Activated CD4-positive, alpha-beta T cell treated with anti-CD3 and anti-CD28 coated beads, Interleukin-2, amount 10 ng/mL, durations not matched to agents 7 days and 5 days (primary cell): Measurements from ENCODE around the gene KRTAP19-5. TPM values are rescaled to one million over a fixed set of nuclear protein-coding genes. Genes with fewer than 3 reads are reported as not detected.
"Not testable (repeated sequence)": the region's sequence is repeated elsewhere in the genome, so short reads cannot be mapped to it uniquely, and the experiment has no call there.

Experiments used
- CTCF ChIA-PET: fragments of 350-600 bp; sonication (Branson Sonifier 250); formaldehyde crosslinking; loops from one replicate; lab custom pipeline; 2021; ENCODE audit warnings: antibody characterized with exemption; lab: Charles Lee
- POLR2A ChIA-PET: fragments of 350-600 bp; sonication (Branson Sonifier 250); formaldehyde crosslinking; loops from one replicate; lab custom pipeline; 2021; ENCODE audit warnings: antibody characterized with exemption; lab: Charles Lee
- DNase-seq: peaks from one replicate; pipeline ENCODE4 v3.0.0-alpha.2; 2020
- H3K27ac Mint-ChIP-seq: one replicate; pipeline ENCODE4 v1.8.0; 2021; ENCODE audit warnings: mild to moderate bottlenecking, moderate library complexity, mixed read lengths
- H3K27me3 Mint-ChIP-seq: one replicate; pipeline ENCODE4 v1.8.0; 2021; ENCODE audit warnings: mixed read lengths
- H3K36me3 Mint-ChIP-seq: one replicate; pipeline ENCODE4 v1.8.0; 2021; ENCODE audit warnings: low read depth, mixed read lengths
- H3K4me1 Mint-ChIP-seq: one replicate; pipeline ENCODE4 v1.8.0; 2021; ENCODE audit warnings: mixed read lengths
- H3K4me3 Mint-ChIP-seq: one replicate; pipeline ENCODE4 v1.8.0; 2021; ENCODE audit warnings: mild to moderate bottlenecking, moderate library complexity, mixed read lengths
- H3K9me3 Mint-ChIP-seq: one replicate; pipeline ENCODE4 v1.8.0; 2021; ENCODE audit warnings: mixed read lengths
- total RNA-seq, 2 experiments: library from RNA; stranded (reverse); gene quantifications; one replicate each; pipeline ENCODE4 v1.2.3, GENCODE V29; 2021

The KRTAP19-5 gene
- not detected for total RNA-seq

DNA sequence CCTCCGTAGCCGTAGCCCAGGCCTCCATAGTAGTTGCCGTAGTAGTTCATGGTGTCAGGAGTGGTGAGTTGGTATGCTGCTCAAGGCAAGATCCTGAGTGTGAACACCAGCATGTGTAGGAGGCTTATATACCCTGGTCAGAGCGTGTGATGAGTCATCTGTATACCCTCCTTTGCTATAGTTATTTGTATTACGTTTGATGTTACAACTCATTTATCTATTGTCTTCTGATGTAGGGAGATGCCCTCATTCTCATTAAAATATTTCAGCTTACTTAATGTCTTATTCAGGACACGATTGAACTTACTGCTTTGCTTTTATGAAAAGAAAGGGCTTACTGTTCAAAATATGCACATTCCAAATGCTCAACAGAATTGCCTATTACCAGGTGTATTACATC is at the start of gene KRTAP19-5:
TSS of gene KRTAP19-5 (minus strand) at position 101 of the 400 bp plus-strand sequence. CDS start at position 50, 51 bp downstream.
- ChIA-PET CTCF (no interaction called here), POLR2A (no interaction called here)
- no peaks in the 10 kb centered on the region for H3K4me1 Mint-ChIP-seq
- H3K9me3 Mint-ChIP-seq = no peaks in the 10 kb centered on the region
- no peak within 1 kb of the TSS for H3K27ac Mint-ChIP-seq
- DNase-seq = no peak
- no peaks in the 10 kb centered on the region for H3K36me3 Mint-ChIP-seq
- H3K4me3 Mint-ChIP-seq = no peak within 1 kb of the TSS
- H3K27me3 Mint-ChIP-seq = peaks cover 2% of the 10 kb centered on the region

DNA sequence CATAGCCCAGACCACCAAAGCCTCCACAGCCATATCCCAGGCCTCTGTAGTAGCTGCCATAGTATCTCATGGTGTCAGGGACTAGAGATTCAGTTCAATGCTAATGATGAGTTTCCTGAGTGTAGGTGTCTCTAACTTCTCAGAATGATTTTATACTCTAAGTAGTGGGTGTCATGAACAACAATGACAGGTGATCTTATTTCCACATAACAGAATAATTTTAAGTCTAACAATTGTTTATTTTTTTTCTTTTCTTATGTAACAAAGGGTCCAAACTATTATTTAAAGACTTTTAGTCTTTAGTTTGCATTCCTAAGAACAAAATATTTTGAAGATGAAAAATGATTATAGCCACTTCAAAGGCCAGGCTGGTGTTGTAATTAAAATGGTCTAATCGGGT is 39.8 kb upstream of the KRTAP19-5 start, which contains the start of gene KRTAP19-6:
TSS of gene KRTAP19-6 (minus strand) at position 101 of the 400 bp plus-strand sequence. CDS start at position 70, 31 bp downstream.
- no peaks in the 10 kb centered on the region for H3K4me1 Mint-ChIP-seq
- no peaks in the 10 kb centered on the region for H3K9me3 Mint-ChIP-seq
- H3K4me3 Mint-ChIP-seq = no peak within 1 kb of the TSS
- no peak within 1 kb of the TSS for H3K27ac Mint-ChIP-seq
- DNase-seq = no peak
- ChIA-PET POLR2A (no interaction called here), CTCF (no interaction called here)
- H3K27me3 Mint-ChIP-seq = no peaks in the 10 kb centered on the region
- H3K36me3 Mint-ChIP-seq = no peaks in the 10 kb centered on the region

DNA sequence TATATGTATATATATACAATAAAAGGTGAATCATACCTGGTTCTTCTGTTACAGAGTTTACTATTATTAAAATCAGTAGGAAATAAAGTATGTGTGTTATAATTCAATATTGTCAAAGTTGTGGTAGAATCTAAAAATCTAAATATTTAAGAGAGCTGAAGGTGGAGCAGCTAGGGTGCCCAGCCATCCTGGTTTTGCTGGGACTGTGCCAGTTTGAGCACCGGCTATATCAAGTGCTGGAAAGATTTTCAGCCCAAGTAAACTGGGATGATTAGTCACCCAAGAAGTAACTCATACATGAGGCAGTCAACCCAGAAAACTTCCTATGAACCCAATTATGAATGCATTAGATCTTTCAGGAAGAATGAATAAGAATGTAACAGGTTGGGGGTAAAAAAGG is 16.9 kb upstream of the KRTAP19-5 start:
- DNase-seq = no peak
- ChIA-PET CTCF (no interaction called here), POLR2A (no interaction called here)
- Mint-ChIP-seq H3K27ac (no peak overlapping the region), H3K36me3 (no peaks in the 10 kb centered on the region), H3K4me1 (no peaks in the 10 kb centered on the region), H3K9me3 (no peaks in the 10 kb centered on the region), H3K4me3 (no peak overlapping the region), H3K27me3 (no peaks in the 10 kb centered on the region)

DNA sequence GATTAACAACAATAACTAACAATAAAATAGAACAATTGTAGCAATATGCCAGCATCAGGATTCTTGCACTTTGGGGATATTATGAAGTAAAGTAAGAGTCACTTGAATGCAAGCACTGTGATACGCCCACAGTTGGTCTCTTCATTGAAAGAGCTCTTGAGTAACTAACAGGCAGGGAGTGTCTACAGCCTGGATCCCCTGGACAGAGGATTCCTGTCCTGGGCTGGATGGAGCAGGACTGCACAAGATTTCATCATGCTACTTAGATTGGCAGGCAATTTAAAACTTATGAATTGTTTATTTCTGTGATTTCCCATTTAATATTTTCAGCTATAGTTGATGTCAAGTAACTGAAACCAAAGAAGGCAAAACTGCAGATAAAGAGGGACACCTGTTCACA is 13.7 kb upstream of the KRTAP19-5 start:
- no peak overlapping the region for H3K27ac Mint-ChIP-seq
- CTCF ChIA-PET = no interaction called here
- H3K9me3 Mint-ChIP-seq = no peaks in the 10 kb centered on the region
- no peaks in the 10 kb centered on the region for H3K27me3 Mint-ChIP-seq
- POLR2A ChIA-PET = no interaction called here
- H3K4me1 Mint-ChIP-seq = no peaks in the 10 kb centered on the region
- H3K36me3 Mint-ChIP-seq = no peaks in the 10 kb centered on the region
- no peak overlapping the region for H3K4me3 Mint-ChIP-seq
- no peak for DNase-seq

DNA sequence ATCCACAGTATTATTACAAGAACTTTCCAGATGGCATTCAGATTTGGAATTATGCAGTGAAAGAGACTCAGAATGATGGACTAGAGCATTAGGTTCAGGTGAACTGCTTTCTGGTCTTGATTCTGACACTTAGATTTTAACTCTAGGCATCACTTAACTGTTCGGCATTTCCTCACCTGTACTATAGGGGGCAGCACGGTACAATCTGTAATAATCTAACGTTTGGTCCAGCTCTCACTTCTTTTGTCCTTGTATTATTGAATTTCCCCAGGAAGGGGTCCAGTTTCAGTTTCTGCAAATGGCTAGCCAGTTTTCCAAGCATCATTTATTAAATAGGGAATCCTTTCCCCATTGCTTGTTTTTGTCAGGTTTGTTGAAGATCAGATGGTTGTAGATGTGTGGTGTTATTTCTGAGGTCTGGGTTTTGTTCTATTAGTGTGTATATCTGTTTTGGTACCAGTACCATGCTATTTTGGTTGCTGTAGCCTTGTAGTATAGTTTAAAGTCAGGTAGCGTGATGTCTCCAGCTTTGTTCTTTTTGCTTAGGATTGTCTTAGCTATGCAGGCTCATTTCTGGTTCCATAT is 3.8 kb upstream of the KRTAP19-5 start:
- H3K4me1 Mint-ChIP-seq, DNase-seq, H3K4me3 Mint-ChIP-seq, H3K36me3 Mint-ChIP-seq, H3K27me3 Mint-ChIP-seq, POLR2A ChIA-PET, CTCF ChIA-PET, H3K9me3 Mint-ChIP-seq, H3K27ac Mint-ChIP-seq: not testable (repeated sequence)

DNA sequence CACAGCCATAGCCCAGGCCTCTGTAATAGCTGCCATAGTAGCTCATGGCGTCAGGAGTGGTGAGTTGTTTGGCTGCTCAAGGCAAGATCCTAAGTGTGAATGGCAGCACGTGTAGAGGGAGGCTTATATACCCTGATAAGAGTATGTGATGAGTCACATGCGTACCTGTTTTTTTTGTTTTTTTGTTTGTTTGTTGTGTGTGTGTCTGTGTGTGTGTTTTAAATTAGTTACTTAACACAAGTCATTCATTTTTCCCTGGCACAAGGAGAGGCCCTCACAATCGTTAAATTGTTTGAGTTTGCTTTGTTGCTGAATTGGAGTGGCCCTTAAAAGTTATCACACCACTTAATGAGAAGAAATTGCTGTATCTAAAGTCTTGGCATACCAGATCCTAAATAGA is 4.9 kb downstream of the KRTAP19-5 start, which contains the start of gene KRTAP19-4:
TSS of gene KRTAP19-4 (minus strand) at position 101 of the 400 bp plus-strand sequence. CDS start at position 46, 55 bp downstream.
- Mint-ChIP-seq H3K4me1 (no peaks in the 10 kb centered on the region), H3K27me3 (peaks cover 2% of the 10 kb centered on the region), H3K4me3 (no peak within 1 kb of the TSS), H3K9me3 (no peaks in the 10 kb centered on the region), H3K27ac (no peak within 1 kb of the TSS), H3K36me3 (no peaks in the 10 kb centered on the region)
- DNase-seq = no peak
- CTCF ChIA-PET = no interaction called here
- POLR2A ChIA-PET = no interaction called here

DNA sequence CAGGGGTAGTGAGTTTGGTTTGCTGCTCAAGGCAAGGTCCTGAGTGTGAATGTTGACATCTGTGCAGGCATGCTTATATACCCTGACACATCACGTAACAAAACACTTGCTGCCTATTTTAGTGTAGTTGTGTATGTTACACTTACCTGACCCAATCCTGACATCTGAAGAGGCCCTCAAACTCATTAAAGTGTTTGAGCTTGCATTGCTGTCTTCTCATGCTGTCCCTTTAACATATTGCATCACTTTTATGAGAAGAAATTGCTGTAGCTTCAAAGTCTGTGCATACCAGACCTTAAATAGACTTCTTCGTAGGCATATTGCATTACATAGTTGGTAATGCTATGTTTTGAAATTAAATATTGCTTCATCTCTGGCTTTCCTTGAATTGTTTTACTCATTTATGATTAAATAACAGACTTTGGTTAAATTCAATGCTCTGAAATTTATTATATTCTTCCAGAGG is 9.9 kb downstream of the KRTAP19-5 start, which contains the start of gene KRTAP19-3:
TSS of gene KRTAP19-3 (minus strand) at position 51 of the 466 bp plus-strand sequence. CDS start 56 bp downstream, outside the sequence.
- no peaks in the 10 kb centered on the region for H3K27me3 Mint-ChIP-seq
- H3K27ac Mint-ChIP-seq = no peak within 1 kb of the TSS
- no peak for DNase-seq
- H3K4me1 Mint-ChIP-seq = no peaks in the 10 kb centered on the region
- no peak within 1 kb of the TSS for H3K4me3 Mint-ChIP-seq
- CTCF ChIA-PET = no interaction called here
- H3K36me3 Mint-ChIP-seq = no peaks in the 10 kb centered on the region
- POLR2A ChIA-PET = no interaction called here
- H3K9me3 Mint-ChIP-seq = peaks cover 5% of the 10 kb centered on the region

DNA sequence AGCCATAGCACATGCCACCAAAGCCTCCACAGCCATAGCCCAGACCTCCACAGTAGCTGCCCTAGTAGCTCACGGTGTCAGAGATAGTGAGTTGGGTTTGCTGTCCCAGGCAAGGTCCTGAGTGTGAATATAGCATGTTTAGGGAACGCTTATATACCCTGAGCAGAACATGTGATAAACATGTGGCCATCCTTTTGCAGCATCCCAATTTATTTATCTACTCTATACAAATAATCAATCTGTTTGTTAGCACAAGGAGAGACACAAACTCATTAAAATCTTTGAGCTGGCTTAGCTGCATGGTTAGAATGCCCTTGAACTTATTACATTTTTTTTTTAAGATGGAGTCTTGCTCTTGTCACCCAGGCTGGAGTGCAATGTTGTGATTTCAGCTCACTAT is 14.6 kb downstream of the KRTAP19-5 start, which contains the start of gene KRTAP19-2:
TSS of gene KRTAP19-2 (minus strand) at position 101 of the 400 bp plus-strand sequence. CDS start at position 13, 88 bp downstream.
- ChIA-PET CTCF (no interaction called here), POLR2A (no interaction called here)
- Mint-ChIP-seq H3K9me3 (peaks cover 19% of the 10 kb centered on the region), H3K4me3 (no peak within 1 kb of the TSS), H3K27me3 (no peaks in the 10 kb centered on the region), H3K4me1 (no peaks in the 10 kb centered on the region), H3K27ac (no peak within 1 kb of the TSS), H3K36me3 (no peaks in the 10 kb centered on the region)
- no peak for DNase-seq

DNA sequence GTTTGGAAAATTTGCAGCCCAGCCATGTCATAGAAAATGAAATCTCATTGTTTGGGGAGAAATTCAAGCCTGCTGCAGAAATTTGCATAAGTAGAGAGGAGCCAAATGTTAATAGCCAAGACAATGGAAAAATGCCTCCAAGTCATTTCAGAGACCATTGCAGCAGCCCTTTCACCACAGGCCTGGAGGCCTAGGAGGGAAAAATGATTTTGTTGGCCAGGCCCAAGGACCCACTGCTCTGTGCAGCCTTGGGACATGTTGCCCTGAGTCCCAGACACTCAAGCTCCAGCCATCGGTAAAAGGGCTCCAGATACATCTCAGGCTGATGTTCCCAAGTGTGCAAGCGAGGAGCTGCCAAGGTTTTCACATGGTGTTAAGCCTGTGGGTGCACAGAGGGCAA is 15.8 kb downstream of the KRTAP19-5 start:
- no peaks in the 10 kb centered on the region for H3K36me3 Mint-ChIP-seq
- peaks cover 19% of the 10 kb centered on the region for H3K9me3 Mint-ChIP-seq
- no peaks in the 10 kb centered on the region for H3K4me1 Mint-ChIP-seq
- CTCF ChIA-PET = no interaction called here
- H3K27ac Mint-ChIP-seq = no peak overlapping the region
- peaks cover 2% of the 10 kb centered on the region for H3K27me3 Mint-ChIP-seq
- POLR2A ChIA-PET = no interaction called here
- no peak overlapping the region for H3K4me3 Mint-ChIP-seq
- DNase-seq = no peak

DNA sequence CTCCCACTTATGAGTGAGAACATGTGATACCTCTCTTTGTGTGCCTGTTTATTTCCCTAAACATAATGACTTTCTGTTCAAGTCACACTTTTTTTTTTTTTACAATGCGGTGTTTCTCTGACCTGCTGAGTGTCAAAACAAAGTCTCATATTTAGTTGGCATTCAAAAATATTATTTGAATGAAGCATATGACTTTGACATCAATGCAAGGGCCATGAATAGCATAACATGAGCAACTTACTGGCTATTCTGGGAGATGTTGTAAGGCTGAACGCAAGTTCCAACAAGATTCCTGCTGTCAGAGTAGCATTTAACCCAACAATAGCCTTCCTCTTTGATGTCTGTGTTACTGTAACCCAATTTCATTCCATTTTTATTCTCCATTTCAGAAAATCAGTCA is 19.8 kb downstream of the KRTAP19-5 start:
- CTCF ChIA-PET = no interaction called here
- no peaks in the 10 kb centered on the region for H3K4me1 Mint-ChIP-seq
- peaks cover 2% of the 10 kb centered on the region for H3K27me3 Mint-ChIP-seq
- DNase-seq = no peak
- H3K4me3 Mint-ChIP-seq = no peak overlapping the region
- H3K9me3 Mint-ChIP-seq = peaks cover 15% of the 10 kb centered on the region
- POLR2A ChIA-PET = no interaction called here
- no peaks in the 10 kb centered on the region for H3K36me3 Mint-ChIP-seq
- H3K27ac Mint-ChIP-seq = no peak overlapping the region

DNA sequence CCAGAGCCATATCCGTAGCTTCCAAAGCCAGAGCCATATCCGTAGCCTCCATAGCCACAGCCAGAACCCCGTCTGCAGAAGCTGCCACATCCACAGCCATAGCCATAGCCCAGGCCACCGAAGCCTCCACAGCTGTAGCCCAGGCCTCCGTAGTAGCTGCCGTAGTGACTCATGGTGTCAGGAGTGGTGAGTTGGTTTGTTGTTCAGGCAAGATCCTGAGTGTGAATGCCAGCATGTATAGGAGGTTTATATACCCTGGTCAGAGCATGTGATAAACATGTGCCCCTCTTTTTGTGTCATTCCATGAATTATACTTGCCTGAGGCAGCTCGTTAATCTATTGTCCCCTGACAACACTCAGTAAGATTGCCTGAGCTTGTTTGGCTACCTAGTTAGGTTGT is 21.8 kb downstream of the KRTAP19-5 start, which contains the start of gene KRTAP19-1:
TSS of gene KRTAP19-1 (minus strand) at position 223 of the 400 bp plus-strand sequence. CDS start at position 173, 50 bp downstream.
- peaks cover 3% of the 10 kb centered on the region for H3K9me3 Mint-ChIP-seq
- no peaks in the 10 kb centered on the region for H3K4me1 Mint-ChIP-seq
- H3K27ac Mint-ChIP-seq = no peak within 1 kb of the TSS
- ChIA-PET POLR2A (no interaction called here), CTCF (no interaction called here)
- H3K4me3 Mint-ChIP-seq = no peak within 1 kb of the TSS
- no peaks in the 10 kb centered on the region for H3K36me3 Mint-ChIP-seq
- peaks cover 2% of the 10 kb centered on the region for H3K27me3 Mint-ChIP-seq
- DNase-seq = no peak

DNA sequence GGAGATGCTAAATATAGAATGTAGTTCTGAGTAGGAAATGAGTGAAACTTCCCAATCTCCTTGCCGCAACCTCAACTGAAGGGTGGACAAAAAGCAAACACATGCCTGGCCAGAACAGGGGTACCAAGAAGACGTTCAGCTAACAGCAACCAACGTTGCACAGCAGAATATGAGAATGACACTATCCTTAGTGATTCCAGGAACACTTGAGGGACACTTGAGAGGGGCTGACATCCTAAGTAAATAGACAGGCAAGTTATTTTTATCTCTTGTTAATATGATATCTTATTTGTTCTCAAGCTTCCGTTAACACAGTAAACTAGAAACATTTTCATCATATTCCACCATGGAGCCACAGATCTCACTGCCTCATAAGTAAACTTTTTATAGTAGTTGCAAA is 22.7 kb downstream of the KRTAP19-5 start:
- POLR2A ChIA-PET = no interaction called here
- CTCF ChIA-PET = no interaction called here

DNA sequence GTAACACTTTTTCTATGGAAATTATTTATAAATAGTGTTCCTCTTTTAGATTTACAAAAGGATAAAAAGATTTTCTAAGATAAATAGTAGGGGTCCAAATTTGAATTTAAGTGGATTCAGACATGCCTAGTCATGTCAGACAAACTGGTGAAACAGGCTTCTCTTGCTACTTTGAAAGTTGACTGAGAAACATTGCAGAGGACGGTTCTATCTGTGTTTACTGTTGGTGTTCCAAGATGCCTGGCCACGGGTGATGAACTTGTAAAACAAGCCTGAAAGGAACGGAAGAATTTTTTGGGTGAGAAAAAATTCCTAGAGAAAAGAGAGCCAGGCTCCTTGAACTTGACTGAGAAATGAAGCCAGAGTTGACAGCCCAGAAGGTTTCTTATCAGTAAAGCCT is 23.9 kb downstream of the KRTAP19-5 start:
- Mint-ChIP-seq H3K27me3 (peaks cover 2% of the 10 kb centered on the region), H3K36me3 (no peaks in the 10 kb centered on the region), H3K27ac (no peak overlapping the region), H3K4me1 (no peaks in the 10 kb centered on the region), H3K4me3 (no peak overlapping the region), H3K9me3 (no peaks in the 10 kb centered on the region)
- DNase-seq = no peak
- ChIA-PET POLR2A (no interaction called here), CTCF (no interaction called here)

More for the DNA sequence above, 22.7 kb downstream of the KRTAP19-5 start:
- H3K4me1 Mint-ChIP-seq = no peaks in the 10 kb centered on the region
- no peak overlapping the region for H3K4me3 Mint-ChIP-seq
- no peak overlapping the region for H3K27ac Mint-ChIP-seq
- H3K27me3 Mint-ChIP-seq = peaks cover 2% of the 10 kb centered on the region
- DNase-seq = no peak
- H3K36me3 Mint-ChIP-seq = no peaks in the 10 kb centered on the region
- H3K9me3 Mint-ChIP-seq = no peaks in the 10 kb centered on the region
